Middle frontal gyrus (tissue), 1 donor: ENCODE measurements around the gene UBAC1.
A peak's percentile ranks its signal among the peaks of the same experiment; 100 is the strongest.
"Not testable (repeated sequence)": the region's sequence is repeated elsewhere in the genome, so short reads cannot be mapped to it uniquely, and the experiment has no call there.

Source experiments
- DNase-seq: peaks from one replicate; pipeline ENCODE4 v3.0.0-alpha.2; 2015; ENCODE audit warnings: low spot score; ENCODE audit errors: extremely low spot score

The UBAC1 gene

DNA sequence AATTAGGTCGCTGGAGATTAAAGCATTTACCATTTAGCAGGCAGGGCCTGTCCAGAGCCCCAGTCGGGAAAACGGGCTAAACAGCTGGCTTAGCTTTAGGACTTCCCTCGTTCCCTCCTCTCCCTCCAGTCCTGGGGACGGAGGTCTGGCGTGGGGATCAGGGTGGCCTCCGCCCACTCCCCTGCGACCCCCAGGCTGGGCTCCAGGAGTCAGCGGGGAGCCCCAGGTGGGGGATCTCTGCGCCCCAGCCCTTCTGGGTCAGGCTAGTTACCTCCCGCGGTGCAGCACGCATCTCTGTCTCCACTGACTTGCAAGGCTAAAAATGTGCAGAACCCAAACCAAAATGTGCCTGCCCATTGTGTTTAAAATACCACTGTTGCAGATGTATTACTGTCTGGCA is 37.7 kb downstream of the UBAC1 start:
- no peak for DNase-seq

DNA sequence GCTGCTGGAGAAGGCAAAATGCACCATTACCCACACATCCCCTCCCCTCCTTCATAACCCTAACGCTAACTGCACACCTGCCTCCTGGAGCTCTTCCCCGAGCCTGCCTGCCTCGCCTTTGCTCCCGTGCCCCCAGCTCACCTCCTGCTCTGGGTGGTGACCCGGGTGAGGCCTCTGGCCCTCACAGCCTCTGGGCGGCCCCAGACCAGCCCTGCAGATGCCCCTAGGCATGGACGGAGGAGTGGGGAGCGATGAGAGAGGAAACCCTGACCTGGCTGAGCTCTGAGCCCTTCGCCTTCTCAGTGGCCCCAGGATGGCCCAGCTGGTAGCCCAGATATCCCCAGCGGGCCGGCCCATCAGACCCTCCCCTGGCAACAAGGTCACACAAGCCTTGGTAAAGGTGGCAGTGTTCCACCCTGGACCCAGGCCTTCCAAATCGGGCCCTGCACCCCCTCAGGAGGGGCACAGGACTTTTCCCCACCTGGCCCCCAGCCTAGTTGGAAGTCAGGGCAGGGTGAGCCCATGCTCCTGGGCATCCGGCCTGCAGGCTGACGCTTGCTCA is 39.3 kb downstream of the UBAC1 start:
- DNase-seq = no peak

DNA sequence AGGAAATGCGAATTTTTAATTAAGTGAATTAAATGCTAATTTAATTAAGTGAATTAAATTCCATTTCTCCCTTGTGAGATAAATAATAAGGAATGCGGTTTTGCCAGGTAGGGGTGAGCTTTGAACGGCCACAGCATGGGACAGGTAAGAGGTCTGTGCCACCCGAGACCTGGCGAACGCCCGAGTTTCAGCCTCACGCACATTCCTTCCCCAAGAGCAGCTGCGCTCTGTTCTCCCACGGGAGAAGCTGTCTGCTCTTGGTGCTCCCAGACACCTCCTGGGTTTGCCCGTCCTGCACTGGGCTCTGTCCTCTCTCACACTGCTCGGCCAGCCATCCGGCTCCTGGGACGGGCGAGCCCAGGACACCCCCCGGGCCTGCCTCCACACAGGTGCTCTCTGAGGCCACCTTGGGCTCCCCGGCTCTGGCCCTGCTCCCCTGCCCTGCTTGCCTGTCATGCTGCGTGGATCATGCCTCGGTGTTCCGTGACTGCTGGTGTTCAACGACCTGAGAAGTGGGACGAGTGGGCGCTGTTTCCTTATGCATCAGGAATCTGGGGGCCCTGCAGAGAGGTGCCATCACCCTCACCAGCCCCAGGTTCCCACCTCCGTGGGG is 40.1 kb downstream of the UBAC1 start:
- DNase-seq = no peak

DNA sequence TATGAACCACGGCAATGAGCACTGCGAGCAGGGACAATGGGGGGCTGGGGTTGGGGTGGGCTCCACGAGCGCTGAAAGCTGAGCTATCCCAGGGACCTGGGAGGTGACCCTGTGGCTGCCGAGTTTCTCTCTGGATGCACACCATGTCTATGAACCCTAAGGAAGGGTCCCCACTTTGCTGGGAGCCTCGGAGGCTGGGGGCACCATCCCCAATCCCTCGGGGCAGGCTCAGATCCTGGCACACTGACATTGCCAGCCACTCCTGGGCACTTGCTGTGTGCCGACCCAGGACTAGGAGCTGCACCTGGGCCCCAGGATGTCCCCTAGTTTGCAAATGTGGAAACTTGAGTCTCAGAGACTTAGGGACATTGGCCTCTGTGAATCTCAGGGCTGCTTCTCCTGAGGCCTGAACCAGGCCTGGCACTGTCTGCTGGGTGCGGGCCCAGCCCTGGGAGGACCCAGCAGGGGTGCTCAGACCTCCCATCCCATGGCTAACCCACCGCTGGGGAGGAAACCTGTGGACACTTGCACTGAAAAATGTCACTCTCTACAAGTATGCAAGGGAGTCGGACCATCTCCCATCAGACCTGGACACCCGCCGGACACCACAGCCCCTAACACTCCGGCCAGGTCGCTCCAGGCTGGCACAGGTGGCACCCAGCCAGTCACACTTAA is 40.8 kb downstream of the UBAC1 start:
- DNase-seq = no peak

DNA sequence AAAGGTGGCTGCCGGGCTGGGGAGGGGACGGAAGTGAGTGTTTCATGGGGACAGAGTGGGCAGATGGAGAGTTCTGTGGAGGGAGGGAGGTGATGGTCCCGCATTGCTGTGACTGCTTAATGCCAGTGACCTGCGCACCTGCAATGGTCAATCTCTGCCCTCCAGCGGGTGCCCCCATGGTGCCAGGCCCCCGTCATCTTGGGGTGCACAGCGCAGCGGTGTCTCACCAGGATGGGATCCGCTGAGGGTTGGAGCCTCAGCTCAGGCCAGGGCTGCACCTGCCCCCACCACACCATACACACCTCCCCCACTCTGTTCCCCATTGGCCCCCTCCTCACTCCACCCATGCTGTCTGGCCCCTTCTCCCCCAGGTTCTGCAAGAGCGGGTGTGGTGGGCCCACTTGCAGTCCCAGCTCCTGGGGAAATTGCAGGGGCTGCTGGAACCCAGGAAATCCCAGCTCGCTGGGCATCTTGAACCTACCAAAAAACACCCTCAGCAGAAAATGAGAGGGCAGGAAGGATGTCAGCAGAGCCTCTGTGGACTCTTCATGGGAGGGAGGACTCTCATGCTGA is 41.8 kb downstream of the UBAC1 start:
- no peak for DNase-seq

DNA sequence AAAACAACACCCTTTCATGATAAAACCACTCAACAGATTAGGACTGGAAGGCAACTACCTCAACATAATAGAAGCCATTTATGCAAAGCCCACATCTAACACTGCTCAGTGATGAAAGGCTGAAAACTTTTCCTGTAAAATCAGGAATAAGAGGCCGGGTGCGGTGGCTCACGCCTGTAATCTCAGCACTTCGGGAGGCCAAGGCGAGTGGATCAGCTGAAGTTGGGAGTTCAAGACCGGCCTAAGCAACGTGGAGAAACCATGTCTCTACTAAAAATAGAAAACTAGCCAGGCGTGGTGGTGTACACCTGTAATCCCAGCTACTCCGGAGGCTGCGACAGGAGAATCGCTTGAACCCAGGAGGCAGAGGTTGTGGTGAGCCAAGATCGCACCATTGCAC is 44.9 kb downstream of the UBAC1 start:
- not testable (repeated sequence) for DNase-seq

DNA sequence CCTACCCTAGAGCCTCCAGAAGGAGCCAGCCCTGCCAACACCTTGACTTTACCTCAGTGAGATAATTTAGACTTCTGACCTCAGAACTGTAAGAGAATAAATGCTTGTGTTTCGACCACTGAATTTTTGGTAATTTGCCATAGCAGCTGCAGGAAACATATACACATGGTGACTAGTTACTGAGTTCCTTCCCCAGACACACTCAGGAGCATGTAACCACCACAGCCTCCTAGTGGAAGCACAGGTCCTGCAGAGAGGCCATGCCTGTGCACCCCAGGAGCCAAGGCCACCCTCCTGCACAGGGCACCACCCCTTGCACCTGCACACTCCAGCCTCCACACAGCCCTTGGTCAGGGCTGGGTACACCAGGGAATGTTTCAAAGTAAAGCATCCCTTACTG is 46.3 kb downstream of the UBAC1 start:
- DNase-seq = no peak

DNA sequence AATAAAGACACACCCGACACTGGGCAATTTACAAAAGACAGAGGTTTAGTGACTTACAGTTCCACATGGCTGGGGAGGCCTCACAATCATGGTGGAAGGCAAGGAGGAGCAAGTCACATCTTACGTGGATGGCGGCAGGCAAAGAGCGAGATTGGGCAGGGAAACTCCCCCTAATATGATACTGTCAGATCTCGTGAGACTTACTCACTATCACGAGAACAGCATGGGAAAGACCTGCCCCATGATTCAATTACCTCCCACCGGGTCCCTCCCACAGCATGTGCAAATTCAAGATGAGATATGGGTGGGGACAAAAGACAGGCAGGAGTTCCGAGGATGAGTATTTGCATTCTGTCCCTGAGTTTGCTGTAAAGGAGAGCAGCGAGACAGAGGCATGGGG is 49.9 kb downstream of the UBAC1 start:
- DNase-seq = not testable (repeated sequence)

DNA sequence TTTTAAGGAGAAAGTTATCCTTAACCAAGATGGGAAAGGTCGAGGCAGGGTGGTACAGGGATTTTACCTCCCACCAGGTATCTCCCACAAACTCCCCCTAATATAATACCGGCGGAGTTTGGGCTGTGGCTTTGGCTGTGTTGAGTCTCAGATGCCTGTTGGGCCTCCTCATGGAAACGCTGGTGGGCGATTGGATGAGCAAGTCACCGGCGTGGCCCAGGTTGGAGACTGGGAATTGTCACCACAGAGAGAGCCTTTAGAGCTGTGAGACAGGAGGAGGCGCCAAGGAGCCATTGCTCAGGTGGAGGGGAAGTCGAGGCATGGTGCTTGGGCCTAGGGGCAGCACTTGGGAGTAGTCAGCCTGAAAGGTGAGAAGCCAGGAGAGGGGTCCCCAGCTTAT is 50.4 kb downstream of the UBAC1 start:
- no peak for DNase-seq

DNA sequence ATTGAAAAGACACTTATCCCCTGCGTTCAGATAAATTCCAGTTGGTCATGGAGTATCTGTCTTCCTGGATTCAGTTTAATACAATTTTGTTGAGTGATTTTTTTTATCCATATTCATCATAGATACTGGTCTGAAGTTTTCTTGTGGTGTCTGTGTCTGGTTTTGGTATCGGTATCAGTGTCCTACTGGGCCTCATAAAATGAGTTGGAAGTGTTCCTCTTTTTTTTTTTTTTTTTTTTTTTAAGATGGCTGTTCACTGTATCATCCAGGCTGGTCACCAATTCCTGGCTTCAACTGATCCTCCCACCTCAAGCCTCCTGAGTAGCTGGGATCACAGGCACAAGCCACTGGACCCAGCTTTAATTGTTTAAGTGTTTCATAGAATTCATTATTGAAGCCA is 51.0 kb downstream of the UBAC1 start:
- DNase-seq = no peak

DNA sequence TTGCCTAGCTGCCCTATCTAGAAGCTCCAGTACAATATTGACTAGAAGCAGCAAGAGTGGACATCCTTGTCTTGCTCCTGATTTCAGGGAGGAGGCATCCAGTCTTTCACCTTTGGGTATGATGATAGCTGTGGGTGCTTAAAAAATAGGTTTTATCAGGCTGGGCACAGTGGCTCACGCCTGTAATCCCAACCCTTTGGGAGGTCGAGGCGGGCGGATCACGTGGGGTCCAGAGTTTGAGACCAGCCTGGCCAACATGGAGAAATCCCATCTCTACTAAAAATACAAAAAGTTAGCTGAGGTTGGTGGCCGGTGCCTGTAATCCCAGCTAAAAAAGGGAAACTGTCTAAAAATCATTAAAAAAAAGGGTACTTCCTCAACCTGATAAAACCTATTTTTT is 51.8 kb downstream of the UBAC1 start:
- no peak for DNase-seq

DNA sequence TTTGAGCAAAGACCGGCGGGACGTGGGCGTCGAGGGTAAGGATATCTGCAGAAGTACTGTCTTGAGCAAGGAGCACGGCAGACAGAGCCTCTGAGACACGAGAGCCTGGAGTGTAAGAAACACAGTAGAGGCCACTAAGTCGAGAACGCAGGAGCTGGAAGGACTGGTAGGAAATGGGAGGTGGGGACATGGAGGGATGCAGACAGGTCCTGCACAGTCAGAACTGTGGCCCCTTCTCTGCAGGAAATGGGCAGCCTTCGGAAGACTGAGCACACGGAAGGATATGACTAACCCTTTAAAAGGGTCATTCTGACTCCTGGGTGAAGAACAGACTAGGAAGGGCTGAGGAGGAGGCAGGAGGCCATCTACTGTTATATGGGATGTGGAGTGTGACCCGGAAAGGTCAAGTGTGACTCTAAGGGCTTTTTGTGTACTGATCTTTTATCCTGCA is 52.4 kb downstream of the UBAC1 start:
- DNase-seq = no peak

DNA sequence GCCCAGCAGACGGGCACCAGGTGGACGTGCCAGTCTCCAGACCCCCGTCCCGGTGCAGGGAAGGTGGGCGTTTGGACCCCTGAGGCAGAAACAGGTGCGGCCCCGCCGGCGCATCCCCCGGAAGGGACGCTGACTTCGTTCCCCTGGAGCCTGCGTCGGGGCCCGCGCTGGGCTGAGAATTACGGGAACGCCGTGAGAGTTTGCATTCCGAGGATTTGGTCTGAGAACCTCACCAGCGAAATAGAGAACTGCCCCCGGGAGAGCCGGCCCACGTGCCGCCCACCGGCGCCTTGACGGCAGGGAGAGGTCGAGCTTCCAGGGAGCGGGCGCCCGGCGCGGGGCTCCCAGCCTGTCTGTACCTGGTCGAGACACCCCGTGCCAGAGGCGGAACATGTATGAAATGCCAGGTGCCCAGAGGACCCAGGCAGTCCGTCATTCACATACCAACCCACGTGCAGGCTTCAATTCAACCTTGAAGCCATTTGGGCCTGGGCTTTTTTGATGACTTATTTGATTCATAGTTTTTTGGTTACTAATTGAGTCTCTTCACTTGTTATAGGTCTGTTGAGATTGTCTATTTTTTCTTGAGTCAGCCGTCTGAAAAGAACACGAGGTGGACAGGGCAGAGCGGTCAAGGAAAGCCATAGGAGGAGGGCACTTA is 53.0 kb downstream of the UBAC1 start:
- DNase-seq = no peak

DNA sequence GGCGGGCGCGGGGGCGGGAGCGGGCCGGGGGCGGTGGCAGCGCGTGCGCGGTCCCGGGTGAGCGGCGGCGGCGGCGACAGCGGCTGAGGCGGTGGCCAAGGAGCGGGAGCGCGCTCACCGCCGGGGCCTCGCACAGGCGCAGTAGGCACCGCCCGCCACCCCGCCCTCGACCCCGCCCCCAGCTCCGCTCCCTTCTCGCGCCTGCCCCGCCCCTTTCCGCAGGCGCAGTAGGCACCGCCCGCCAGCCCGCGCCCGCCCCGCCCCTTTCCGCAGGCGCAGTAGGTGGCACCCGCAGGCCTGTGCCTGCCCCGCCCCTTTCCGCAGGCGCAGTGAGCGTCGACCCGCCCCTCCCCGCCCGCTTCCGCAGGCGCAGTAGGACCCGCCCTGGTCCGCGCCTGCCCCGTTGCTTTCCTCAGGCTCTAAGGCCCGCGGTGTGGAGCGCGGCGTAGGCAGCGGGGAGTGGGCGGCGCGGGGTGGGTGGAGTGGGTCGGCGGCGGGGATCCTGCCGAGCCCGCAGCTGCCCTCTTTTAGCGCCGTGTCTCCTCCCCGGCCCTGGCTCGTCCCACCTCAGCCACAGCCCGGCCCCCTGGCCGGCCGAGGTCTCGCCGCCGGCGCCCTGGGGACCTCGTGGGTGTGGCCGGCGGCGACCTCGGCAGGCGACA is 53.6 kb downstream of the UBAC1 start, which contains the start of gene CAMSAP1:
TSS of gene CAMSAP1 (minus strand) at position 116 of the 662 bp plus-strand sequence. CDS start 387 bp downstream, outside the sequence.
- DNase-seq = peak; percentile 87

DNA sequence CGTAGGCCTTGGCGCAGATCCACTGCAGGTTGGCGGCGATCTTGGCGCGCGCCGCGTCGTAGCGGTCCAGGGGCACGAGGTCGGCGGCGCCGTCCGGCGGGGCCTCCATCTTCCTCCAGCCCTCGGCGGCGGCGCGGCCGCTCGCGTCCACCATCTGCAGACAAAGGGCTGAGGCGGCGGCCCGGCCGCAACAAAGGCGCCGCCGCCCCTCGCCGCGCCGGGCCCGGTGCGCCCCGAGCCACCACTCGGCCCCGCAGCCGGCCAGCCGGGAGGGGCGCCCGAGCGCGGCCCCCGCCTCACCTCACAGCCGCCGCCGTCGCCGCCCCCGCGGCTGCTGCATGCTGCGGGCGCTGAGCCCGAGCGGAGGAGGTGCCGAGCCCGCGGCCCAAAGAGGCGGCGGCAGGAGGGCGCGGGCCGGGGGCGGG is 54.2 kb downstream of the UBAC1 start:
- no peak for DNase-seq

DNA sequence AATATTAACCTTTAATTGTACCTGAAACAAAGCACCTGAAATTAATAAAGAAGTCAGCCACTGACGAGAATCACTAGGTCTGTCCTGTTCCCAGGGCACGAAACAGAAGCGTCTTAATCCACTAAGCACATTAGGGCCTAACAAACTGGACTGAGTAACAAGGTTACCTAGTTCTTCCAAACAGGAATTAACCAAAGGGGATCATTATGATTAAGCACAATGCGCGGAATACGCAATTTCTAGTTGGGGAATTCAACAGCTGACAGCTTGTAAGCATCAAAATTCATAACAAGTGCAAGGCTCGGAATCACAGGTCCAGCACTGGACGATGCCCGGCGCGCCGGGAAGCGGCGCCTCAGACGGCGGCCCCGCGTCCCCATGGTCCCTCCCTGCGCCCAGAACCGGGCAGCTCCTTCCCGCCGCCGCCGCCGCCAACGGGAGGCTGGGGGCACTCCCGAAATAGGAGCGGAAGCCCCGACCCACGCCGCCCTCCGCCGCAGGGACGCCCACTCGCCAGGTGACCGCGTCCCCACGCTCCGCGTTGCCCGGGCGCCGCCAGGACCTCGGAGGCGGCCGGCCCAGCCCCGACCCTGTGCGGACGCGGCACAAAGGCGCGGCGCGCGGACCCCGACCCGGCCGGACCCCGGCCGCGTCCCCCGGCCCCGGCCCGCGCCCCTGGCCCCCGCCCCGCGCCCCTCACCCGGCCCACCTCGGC is 54.7 kb downstream of the UBAC1 start:
- no peak for DNase-seq

DNA sequence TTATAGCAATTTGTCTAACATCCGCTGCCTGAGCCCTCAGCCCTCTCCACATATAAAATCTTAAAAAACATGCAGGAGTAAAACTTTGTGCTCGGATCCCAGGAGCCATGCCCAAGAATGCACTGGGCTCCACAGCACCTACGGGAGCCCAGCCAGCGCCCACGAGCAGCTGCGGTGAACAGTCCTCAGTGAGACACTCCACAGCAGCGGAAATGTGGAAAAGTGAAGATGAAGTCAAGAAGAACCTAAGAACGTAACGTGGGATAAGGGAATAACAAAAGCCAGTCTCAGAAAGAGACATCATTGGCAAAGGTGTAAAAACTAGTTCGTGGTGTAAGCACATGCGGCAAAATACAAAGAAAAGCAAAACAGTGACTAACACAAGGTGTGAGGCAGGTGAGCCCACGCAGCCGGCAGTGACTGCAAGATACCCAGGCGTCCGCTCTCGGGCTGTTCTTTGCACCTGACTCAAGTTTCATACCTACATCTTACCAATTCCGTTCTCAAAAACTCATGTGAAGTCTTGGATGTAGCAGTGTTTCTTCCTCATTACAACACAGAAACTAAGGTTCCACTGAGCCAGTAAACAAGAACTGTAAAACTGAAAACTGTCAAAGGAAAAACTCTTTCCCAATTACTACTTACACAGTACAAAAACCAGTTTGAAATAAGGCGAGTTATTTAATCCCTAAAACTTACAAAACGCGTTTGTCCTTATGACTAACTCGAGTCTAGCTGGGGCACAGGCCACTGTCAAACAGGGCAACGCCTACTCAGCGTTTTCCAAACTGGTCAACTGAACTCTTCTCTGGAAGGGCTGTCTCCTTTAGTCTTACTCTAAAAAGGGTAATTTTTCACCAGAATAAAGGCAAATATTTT is 55.6 kb downstream of the UBAC1 start:
- no peak for DNase-seq

DNA sequence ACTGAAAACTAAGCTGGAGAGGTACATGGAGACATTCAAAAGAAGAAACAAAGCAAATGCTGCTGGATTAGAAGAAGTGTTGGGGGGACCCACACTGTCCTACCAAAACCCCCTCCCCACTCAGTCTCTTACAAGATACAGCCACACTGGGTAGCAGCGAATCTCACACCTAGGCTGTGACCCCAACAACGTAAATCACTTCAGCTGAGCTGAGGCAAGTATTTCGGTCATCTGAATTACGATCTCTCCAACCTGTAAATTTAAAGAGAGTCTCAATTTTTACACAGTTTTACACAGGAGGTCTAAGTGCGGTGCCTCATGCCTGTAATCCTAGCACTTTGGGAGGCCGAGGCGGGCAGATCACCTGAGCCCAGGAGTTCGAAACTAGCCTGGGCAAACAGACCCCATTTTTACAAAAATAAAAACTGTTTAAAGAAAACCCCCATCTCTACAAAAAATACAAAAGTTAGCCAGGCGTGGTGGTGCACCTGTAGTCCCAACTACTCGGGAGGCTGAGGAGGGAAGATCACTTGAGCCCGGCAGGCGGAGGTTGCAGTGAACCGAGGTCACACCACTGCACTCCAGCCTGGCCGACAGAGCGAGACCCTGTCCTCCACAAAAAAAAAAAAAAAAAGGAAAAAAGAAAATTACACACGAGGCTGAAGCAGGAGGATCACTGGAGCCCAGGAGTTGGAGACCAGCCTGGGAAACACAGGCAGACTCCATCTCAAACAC is 57.2 kb downstream of the UBAC1 start:
- DNase-seq = no peak

DNA sequence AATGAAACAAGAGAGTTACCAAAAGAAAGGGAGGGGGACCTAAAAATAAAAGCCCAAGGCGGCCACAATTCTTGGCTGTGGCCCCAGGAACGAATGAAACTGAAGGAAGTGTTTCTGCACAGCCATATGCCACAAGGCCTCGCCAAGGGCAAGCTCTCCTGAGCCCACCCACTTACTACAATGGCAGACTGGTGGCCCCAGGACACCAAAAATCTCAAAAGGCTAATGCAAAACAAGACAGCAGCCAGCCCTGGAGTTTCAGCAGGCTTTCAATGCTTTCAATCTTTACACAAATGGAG is 57.9 kb downstream of the UBAC1 start:
- no peak for DNase-seq
